T-helper 1 cell treated with Interleukin-12 subunit alpha and Interleukin-12 subunit beta and Interleukin-4 antibody, amounts not matched to agents 30 μg/mL and 1 μg/mL, for 36 hours (primary cell): Measurements from ENCODE around the gene CHCHD2.

ENCODE experiments used
- H3K27ac Mint-ChIP-seq: one replicate; pipeline ENCODE4 v1.8.0; 2021; ENCODE audit warnings: mild to moderate bottlenecking, mixed read lengths
- H3K27me3 Mint-ChIP-seq: one replicate; pipeline ENCODE4 v1.8.0; 2021; ENCODE audit warnings: low read depth, mixed read lengths
- H3K36me3 Mint-ChIP-seq: one replicate; pipeline ENCODE4 v1.8.0; 2021; ENCODE audit warnings: low read depth, mixed read lengths
- H3K4me1 Mint-ChIP-seq: one replicate; pipeline ENCODE4 v1.8.0; 2021; ENCODE audit warnings: low read depth, mixed read lengths
- H3K4me3 Mint-ChIP-seq: one replicate; pipeline ENCODE4 v1.8.0; 2021; ENCODE audit warnings: mild to moderate bottlenecking, moderate library complexity, mixed read lengths
- H3K9me3 Mint-ChIP-seq: one replicate; pipeline ENCODE4 v1.8.0; 2021; ENCODE audit warnings: mixed read lengths

CHCHD2 gene

DNA sequence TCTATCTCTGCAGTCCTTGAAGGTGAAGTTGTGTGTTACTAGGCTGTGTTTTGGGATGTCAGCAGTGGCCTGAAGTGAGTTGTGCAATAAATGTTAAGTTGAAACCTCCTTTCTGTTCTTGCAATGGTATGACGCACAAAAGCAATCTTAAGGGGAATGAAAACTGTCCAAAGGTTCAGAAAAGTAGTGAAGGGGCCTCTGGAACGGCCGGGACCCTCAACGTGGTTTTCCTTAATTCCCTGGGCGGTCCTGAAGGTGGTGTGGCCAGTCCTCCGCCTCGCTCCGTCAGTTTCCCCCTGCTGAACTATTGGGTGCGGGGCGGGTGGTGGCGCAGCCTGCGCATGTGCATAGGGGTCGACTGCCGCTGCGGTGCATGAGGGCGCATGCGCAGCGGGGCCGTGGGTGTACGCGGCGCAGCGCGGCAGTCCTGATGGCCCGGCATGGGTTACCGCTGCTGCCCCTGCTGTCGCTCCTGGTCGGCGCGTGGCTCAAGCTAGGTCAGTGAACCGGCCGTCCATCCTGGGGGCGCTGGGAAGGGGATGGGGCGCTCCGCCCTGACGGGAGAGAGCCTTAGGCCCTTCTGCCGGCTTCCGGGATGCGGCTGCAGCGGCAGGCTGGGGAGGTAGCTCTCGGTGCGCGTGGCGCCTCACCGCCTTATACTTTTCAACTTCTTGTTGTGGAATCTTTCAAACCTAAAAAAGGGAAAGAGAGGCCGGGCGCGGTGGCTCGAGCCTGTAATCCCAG, 42.2 kb downstream of the CHCHD2 start, which contains the start of gene SUMF2:
Gene SUMF2 (plus strand): TSS at position 405 of the 744 bp plus-strand sequence. CDS start 26 bp downstream, at position 431.
- Mint-ChIP-seq H3K27me3 (no peaks in the 10 kb centered on the region), H3K4me3 (peak within 1 kb of the TSS; percentile 92), H3K36me3 (peaks cover 35% of the 10 kb centered on the region), H3K9me3 (no peaks in the 10 kb centered on the region), H3K27ac (peak within 1 kb of the TSS; percentile 85), H3K4me1 (peaks cover 23% of the 10 kb centered on the region)

DNA sequence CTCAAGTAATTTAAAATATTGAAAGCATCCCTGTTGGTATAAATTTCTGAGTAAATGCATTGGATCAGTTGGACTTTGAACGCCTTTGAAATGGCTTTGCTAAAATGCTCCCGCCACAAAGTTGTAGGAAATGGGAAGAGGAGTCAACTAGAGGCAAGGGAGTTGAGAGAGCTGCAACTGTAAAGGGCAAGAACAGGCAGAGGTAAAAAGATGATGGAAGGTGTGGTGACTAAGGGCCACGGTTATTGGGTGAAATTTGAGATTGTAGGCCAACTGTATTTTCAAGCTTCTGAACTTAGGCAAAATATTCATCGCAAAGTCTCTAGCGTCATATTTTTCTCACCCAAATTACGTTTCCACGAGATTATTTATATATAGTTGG, 42.8 kb downstream of the CHCHD2 start:
- no peaks in the 10 kb centered on the region for H3K27me3 Mint-ChIP-seq
- H3K9me3 Mint-ChIP-seq: no peaks in the 10 kb centered on the region
- peak overlapping the region; percentile 92 for H3K4me3 Mint-ChIP-seq
- H3K36me3 Mint-ChIP-seq: peaks cover 33% of the 10 kb centered on the region
- peak overlapping the region; percentile 85 for H3K27ac Mint-ChIP-seq
- H3K4me1 Mint-ChIP-seq: peaks cover 23% of the 10 kb centered on the region

GRCh38 chr7:56062382-56062781, 43.9 kb downstream of the CHCHD2 start:
- Mint-ChIP-seq H3K4me3 (peak overlapping the region; percentile 3), H3K36me3 (peaks cover 42% of the 10 kb centered on the region), H3K27me3 (no peaks in the 10 kb centered on the region), H3K9me3 (no peaks in the 10 kb centered on the region), H3K4me1 (peaks cover 23% of the 10 kb centered on the region), H3K27ac (peak overlapping the region; percentile 60)

- Mint-ChIP-seq H3K27ac (no peak overlapping the region), H3K36me3 (peaks cover 40% of the 10 kb centered on the region), H3K4me3 (peak overlapping the region; percentile 38), H3K27me3 (no peaks in the 10 kb centered on the region), H3K9me3 (no peaks in the 10 kb centered on the region), H3K4me1 (peaks cover 28% of the 10 kb centered on the region)
Observed at GRCh38 chr7:56053993-56054392, 52.3 kb downstream of the CHCHD2 start.

DNA sequence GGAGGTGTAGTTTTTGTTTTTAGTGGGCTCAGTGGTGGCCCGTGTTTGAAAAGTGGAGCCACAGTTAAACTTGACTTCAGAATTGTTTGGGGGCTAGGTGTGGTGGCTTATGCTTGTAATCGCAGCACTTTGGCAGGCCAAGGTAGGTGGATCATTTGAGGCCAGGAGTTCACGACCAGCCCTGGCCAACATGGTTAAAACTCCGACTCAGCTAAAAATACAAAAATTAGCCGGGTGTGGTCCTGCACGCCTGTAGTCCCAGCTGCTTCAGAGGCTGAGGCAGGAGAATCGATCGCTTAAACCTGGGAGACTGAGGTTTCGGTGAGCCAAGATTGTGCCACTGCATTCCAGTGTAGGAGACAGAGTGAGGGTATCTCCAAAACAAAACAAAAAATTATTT, 52.9 kb downstream of the CHCHD2 start:
- H3K4me3 Mint-ChIP-seq: no peak overlapping the region
- H3K4me1 Mint-ChIP-seq: peaks cover 28% of the 10 kb centered on the region
- H3K9me3 Mint-ChIP-seq: no peaks in the 10 kb centered on the region
- peaks cover 37% of the 10 kb centered on the region for H3K36me3 Mint-ChIP-seq
- no peaks in the 10 kb centered on the region for H3K27me3 Mint-ChIP-seq
- no peak overlapping the region for H3K27ac Mint-ChIP-seq
